Neural cell (in vitro differentiated cells): ENCODE results near the gene INAVA. TPM values are rescaled to one million over a fixed set of nuclear protein-coding genes. Genes with fewer than 3 reads are reported as not detected.

Experiments used
- H2AFZ ChIP-seq: fragments of 200-600, 300-800 bp; sonication (generic), shearing (Covaris generic); 2 replicates; pipeline ENCODE4 v1.6.0; 2014; ENCODE audit warnings: low read depth, mild to moderate bottlenecking, antibody characterized with exemption, low read length, moderate library complexity
- H3F3A ChIP-seq: fragments of 200-600 bp; shearing (Covaris generic); 2 replicates; pipeline ENCODE4 v1.6.1; 2016; ENCODE audit warnings: mild to moderate bottlenecking, moderate library complexity, mixed read lengths, antibody characterized with exemption, low read length; ENCODE audit not compliant: insufficient read depth, poor library complexity, severe bottlenecking
- H3K27ac ChIP-seq: fragments of 200-600, 300-800 bp; sonication (generic), shearing (Covaris generic); 2 replicates; pipeline ENCODE4 v1.5.1; 2014; ENCODE audit warnings: mild to moderate bottlenecking, low read length, moderate library complexity
- H3K27me3 ChIP-seq: fragments of 300-800, 200-600 bp; sonication (generic), shearing (Covaris generic); 2 replicates; pipeline ENCODE4 v1.6.0; 2014; ENCODE audit warnings: mild to moderate bottlenecking, low read depth, low read length, moderate library complexity; ENCODE audit not compliant: insufficient read depth
- H3K36me3 ChIP-seq: fragments of 300-800, 200-600 bp; sonication (generic), shearing (Covaris generic); 2 replicates; pipeline ENCODE4 v1.5.1; 2014; ENCODE audit warnings: mild to moderate bottlenecking, antibody characterized with exemption, low read length, moderate library complexity; ENCODE audit not compliant: insufficient read depth
- H3K4me2 ChIP-seq: fragments of 300-800, 200-600 bp; sonication (generic), shearing (Covaris generic); 2 replicates; pipeline ENCODE4 v1.6.0; 2014; ENCODE audit warnings: mild to moderate bottlenecking, low read length
- H3K4me3 ChIP-seq: fragments of 300-800, 200-600 bp; sonication (generic), shearing (Covaris generic); 2 replicates; pipeline ENCODE4 v1.5.1; 2014; ENCODE audit warnings: mild to moderate bottlenecking, low read length, moderate library complexity
- H3K79me2 ChIP-seq: fragments of 200-600 bp; shearing (Covaris generic); replicated peaks from 2 replicates; pipeline ENCODE4 v1.6.0; 2014; ENCODE audit warnings: mild to moderate bottlenecking, low read length, moderate library complexity; ENCODE audit not compliant: insufficient read depth
- H3K9ac ChIP-seq: fragments of 300-800, 200-600 bp; sonication (generic), shearing (Covaris generic); 2 replicates; pipeline ENCODE4 v1.6.1; 2016; ENCODE audit warnings: mild to moderate bottlenecking, low read length, mixed read lengths
- H3K9me2 ChIP-seq: fragments of 200-600 bp; shearing (Covaris generic); 2 replicates; pipeline ENCODE4 v1.6.1; 2016; ENCODE audit warnings: mild to moderate bottlenecking, low read length, mixed read lengths; ENCODE audit not compliant: insufficient read depth
- H3K9me3 ChIP-seq: fragments of 200-600, 300-800 bp; sonication (generic), shearing (Covaris generic); 2 replicates; pipeline ENCODE4 v1.6.1; 2016; ENCODE audit warnings: mild to moderate bottlenecking, mixed run types, low read length, moderate library complexity, mixed read lengths
- H4K20me1 ChIP-seq: fragments of 200-600 bp; shearing (Covaris generic); 2 replicates; pipeline ENCODE4 v1.6.1; 2016; ENCODE audit warnings: mild to moderate bottlenecking, mixed run types; ENCODE audit not compliant: insufficient read depth
- CTCF ChIP-seq: fragments of 450-650 bp; IDR thresholded peaks from 2 replicates; pipeline ENCODE4 v1.5.1; 2014; ENCODE audit warnings: antibody characterized with exemption, mild to moderate bottlenecking, moderate library complexity; ENCODE audit not compliant: poor library complexity, severe bottlenecking
- EP300 ChIP-seq: fragments of 450-650 bp; conservative IDR thresholded peaks from 2 replicates; pipeline ENCODE4 v1.6.1; 2014; ENCODE audit warnings: antibody characterized with exemption, mild to moderate bottlenecking, moderate library complexity; ENCODE audit not compliant: poor library complexity, severe bottlenecking
- EZH2 ChIP-seq: fragments of 200-600, 300-800 bp; shearing (Covaris generic), sonication (generic); IDR thresholded peaks from 2 replicates; pipeline ENCODE4 v1.6.1; 2014; ENCODE audit warnings: antibody characterized with exemption, low read length, borderline replicate concordance, mild to moderate bottlenecking; ENCODE audit not compliant: insufficient read depth, poor library complexity, severe bottlenecking
- MXI1 ChIP-seq: fragments of 450-650 bp; conservative IDR thresholded peaks from 2 replicates; pipeline ENCODE4 v1.6.1; 2014; ENCODE audit warnings: antibody characterized with exemption, mild to moderate bottlenecking; ENCODE audit not compliant: poor library complexity, severe bottlenecking
- POLR2AphosphoS5 ChIP-seq: IDR thresholded peaks from 2 replicates; pipeline ENCODE4 v1.6.1; 2012
- RAD21 ChIP-seq: fragments of 450-650 bp; conservative IDR thresholded peaks from 2 replicates; pipeline ENCODE4 v1.6.1; 2014; ENCODE audit warnings: antibody characterized with exemption, mild to moderate bottlenecking, moderate library complexity
- SMC3 ChIP-seq: fragments of 450-650 bp; conservative IDR thresholded peaks from 2 replicates; pipeline ENCODE4 v1.6.1; 2014; ENCODE audit warnings: antibody characterized with exemption, mild to moderate bottlenecking, moderate library complexity; ENCODE audit not compliant: poor library complexity
- TAF1 ChIP-seq: IDR thresholded peaks from 2 replicates; pipeline ENCODE4 v1.6.1; 2012; ENCODE audit warnings: low read depth
- polyA plus RNA-seq: library from polyadenylated mRNA; depleted of rRNA; stranded (reverse); fragments of >200 nt; gene quantifications from 2 replicates; pipeline ENCODE4 v1.2.3, GENCODE V29; 2014
- TF ChIP-seq, protein P1 (sequence below): IDR thresholded peaks from 2 replicates; pipeline ENCODE4 v1.6.1; 2012; ENCODE audit warnings: borderline replicate concordance

The INAVA gene
- polyA plus RNA-seq, 1 donor from 2014 or later = 1.3 TPM

- Histone ChIP-seq H3F3A (no peaks in the 10 kb centered on the region), H3K27me3 (no peaks in the 10 kb centered on the region), H3K27ac (no peak overlapping the region)
Measured at GRCh38 chr1:200862713-200863415, 31.8 kb upstream of the INAVA start.

GRCh38 chr1:200866116-200866515 is 28.6 kb upstream of the INAVA start:
- no peak overlapping the region for H3K4me2 ChIP-seq
- no peak overlapping the region for H3K27ac ChIP-seq
- H4K20me1 ChIP-seq = no peaks in the 10 kb centered on the region
- TF ChIP-seq RAD21 = no peak
- TF ChIP-seq EZH2 = no peak
- no peak for TF ChIP-seq EP300
- no peak for TF ChIP-seq TAF1
- TF ChIP-seq POLR2AphosphoS5 = no peak
- no peak for TF ChIP-seq MXI1
- TF ChIP-seq, protein P1, sequence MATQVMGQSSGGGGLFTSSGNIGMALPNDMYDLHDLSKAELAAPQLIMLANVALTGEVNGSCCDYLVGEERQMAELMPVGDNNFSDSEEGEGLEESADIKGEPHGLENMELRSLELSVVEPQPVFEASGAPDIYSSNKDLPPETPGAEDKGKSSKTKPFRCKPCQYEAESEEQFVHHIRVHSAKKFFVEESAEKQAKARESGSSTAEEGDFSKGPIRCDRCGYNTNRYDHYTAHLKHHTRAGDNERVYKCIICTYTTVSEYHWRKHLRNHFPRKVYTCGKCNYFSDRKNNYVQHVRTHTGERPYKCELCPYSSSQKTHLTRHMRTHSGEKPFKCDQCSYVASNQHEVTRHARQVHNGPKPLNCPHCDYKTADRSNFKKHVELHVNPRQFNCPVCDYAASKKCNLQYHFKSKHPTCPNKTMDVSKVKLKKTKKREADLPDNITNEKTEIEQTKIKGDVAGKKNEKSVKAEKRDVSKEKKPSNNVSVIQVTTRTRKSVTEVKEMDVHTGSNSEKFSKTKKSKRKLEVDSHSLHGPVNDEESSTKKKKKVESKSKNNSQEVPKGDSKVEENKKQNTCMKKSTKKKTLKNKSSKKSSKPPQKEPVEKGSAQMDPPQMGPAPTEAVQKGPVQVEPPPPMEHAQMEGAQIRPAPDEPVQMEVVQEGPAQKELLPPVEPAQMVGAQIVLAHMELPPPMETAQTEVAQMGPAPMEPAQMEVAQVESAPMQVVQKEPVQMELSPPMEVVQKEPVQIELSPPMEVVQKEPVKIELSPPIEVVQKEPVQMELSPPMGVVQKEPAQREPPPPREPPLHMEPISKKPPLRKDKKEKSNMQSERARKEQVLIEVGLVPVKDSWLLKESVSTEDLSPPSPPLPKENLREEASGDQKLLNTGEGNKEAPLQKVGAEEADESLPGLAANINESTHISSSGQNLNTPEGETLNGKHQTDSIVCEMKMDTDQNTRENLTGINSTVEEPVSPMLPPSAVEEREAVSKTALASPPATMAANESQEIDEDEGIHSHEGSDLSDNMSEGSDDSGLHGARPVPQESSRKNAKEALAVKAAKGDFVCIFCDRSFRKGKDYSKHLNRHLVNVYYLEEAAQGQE = no peak
- no peak for TF ChIP-seq SMC3
- TF ChIP-seq CTCF = no peak
- no peaks in the 10 kb centered on the region for H3K9me3 ChIP-seq
- H3K9ac ChIP-seq = no peak overlapping the region
- H3K9me2 ChIP-seq = no peaks in the 10 kb centered on the region
- H3K36me3 ChIP-seq = peaks cover 4% of the 10 kb centered on the region
- H3K79me2 ChIP-seq = no peaks in the 10 kb centered on the region
- no peaks in the 10 kb centered on the region for H3K27me3 ChIP-seq
- H2AFZ ChIP-seq = no peak overlapping the region
- H3F3A ChIP-seq = no peaks in the 10 kb centered on the region
- H3K4me3 ChIP-seq = no peak overlapping the region

More at GRCh38 chr1:200862713-200863415, 31.8 kb upstream of the INAVA start:
- Histone ChIP-seq H2AFZ (no peak overlapping the region), H3K79me2 (no peaks in the 10 kb centered on the region), H4K20me1 (no peaks in the 10 kb centered on the region), H3K9ac (no peak overlapping the region), H3K36me3 (peaks cover 4% of the 10 kb centered on the region), H3K9me3 (no peaks in the 10 kb centered on the region), H3K4me2 (no peak overlapping the region), H3K9me2 (no peaks in the 10 kb centered on the region), H3K4me3 (no peak overlapping the region)
- no peak for TF ChIP-seq TAF1
- TF ChIP-seq SMC3 = no peak
- no peak for TF ChIP-seq RAD21
